ENCODE results near the gene SNX17. TPM values are rescaled to one million over a fixed set of nuclear protein-coding genes. Genes with fewer than 3 reads are reported as not detected.

Gene SNX17
- total RNA-seq, 4 donors from 2014 or later: 47.2 to 91.5 (median 56.3) TPM

DNA sequence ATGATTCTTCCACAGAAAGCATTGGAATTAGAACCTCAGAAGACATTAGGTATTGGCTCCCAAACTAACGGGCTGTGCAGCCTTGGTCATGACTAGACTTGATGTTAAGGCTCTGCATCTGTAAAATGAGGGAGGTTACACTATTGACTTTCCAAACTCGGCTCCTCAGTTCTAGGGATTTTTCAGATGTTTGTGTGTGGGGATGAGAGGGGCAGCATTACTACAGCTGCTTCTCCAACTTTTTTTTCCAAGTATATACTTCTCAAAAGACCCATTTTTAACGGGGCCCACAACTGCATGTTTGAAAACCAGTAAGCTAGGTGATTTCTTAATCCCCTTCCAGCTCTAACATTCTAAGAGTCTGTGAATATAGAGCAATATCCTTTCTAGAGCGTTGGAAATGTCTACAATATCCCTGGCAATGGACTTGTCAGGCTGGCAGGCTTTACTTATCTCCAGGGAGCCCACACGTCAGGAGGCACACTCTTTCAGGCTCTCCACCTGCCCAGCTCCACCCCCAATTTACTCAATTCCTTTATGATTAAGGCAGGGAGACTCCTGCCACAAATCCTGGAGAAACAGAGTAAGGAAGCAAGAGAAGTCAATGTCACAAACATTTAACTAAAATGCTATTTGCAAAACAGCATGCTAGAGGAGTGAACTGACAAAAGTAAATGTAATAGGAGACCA is 46.7 kb upstream of the SNX17 start:
- no peak for TF ChIP-seq POLR2A (IDR thresholded peaks at IDR 0.05)
- TF ChIP-seq, protein P1, sequence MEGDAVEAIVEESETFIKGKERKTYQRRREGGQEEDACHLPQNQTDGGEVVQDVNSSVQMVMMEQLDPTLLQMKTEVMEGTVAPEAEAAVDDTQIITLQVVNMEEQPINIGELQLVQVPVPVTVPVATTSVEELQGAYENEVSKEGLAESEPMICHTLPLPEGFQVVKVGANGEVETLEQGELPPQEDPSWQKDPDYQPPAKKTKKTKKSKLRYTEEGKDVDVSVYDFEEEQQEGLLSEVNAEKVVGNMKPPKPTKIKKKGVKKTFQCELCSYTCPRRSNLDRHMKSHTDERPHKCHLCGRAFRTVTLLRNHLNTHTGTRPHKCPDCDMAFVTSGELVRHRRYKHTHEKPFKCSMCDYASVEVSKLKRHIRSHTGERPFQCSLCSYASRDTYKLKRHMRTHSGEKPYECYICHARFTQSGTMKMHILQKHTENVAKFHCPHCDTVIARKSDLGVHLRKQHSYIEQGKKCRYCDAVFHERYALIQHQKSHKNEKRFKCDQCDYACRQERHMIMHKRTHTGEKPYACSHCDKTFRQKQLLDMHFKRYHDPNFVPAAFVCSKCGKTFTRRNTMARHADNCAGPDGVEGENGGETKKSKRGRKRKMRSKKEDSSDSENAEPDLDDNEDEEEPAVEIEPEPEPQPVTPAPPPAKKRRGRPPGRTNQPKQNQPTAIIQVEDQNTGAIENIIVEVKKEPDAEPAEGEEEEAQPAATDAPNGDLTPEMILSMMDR (IDR thresholded peaks at IDR 0.05 in 4 of 5, conservative IDR thresholded peaks at IDR 0.05 in 1 of 5): no peak
- ATAC-seq (no peak), DNase-seq (no peak)
- Histone ChIP-seq H3K27me3 (no peaks in the 10 kb centered on the region), H3K4me3 (peak overlapping the region; percentile 80 to 89 (median 82)), H3K9me3 (no peaks in the 10 kb centered on the region), H3K4me1 (peaks cover 37 to 40% of the 10 kb centered on the region in 2 donors), H3K27ac (peak overlapping the region; percentile 95 to 100 (median 98)), H3K36me3 (peaks cover 0 to 31% of the 10 kb centered on the region in 2 donors)
- intact Hi-C loops (cut with DNase I; ENCODE audit: low total_unique reads) (loop anchor here (1.0 to 2.0 kb wide), 2 partner anchors 33 to 57 kb away; partner anchors contain the start of genes GTF3C2 and ZNF513), in situ Hi-C loops (cut with MboI; ENCODE audit: low sequenced_read_pairs in 4 of 4) (no loop called here)

DNA sequence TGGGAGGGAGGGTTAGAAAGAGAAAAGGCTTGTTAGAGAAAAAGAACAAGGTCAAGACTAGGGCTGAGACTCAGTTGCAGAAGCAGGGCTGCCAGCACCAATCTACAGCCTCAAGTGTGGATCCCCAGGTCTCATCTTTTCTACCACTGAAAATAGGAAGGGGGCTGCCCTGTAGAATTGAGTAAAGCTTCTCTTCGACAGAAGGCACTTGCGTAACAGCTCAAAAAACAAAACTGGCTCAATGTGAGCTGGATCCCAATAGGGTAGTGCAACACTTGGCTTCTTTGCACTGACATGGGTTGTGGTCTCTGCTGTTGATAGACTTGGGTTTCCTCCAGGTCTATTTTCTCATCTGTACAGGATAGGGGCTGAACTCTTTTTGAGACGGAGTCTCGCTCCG is 45.7 kb upstream of the SNX17 start:
- Histone ChIP-seq H3K9me3 (no peaks in the 10 kb centered on the region), H3K27me3 (no peaks in the 10 kb centered on the region), H3K27ac (peak overlapping the region in 3 of 4 donors; percentile 95 to 100 (median 98)), H3K4me3 (no peak overlapping the region), H3K36me3 (peaks cover 0 to 41% of the 10 kb centered on the region in 2 donors), H3K4me1 (peaks cover 31 to 33% of the 10 kb centered on the region in 2 donors)
- ATAC-seq (no peak), DNase-seq (no peak)
- intact Hi-C loops (cut with DNase I; ENCODE audit: low total_unique reads): no loop called here
- in situ Hi-C loops (cut with MboI; ENCODE audit: low sequenced_read_pairs in 4 of 4): no loop called here
- TF ChIP-seq POLR2A (IDR thresholded peaks at IDR 0.05): no peak
- TF ChIP-seq, protein P1 (IDR thresholded peaks at IDR 0.05 in 4 of 5, conservative IDR thresholded peaks at IDR 0.05 in 1 of 5): no peak

DNA sequence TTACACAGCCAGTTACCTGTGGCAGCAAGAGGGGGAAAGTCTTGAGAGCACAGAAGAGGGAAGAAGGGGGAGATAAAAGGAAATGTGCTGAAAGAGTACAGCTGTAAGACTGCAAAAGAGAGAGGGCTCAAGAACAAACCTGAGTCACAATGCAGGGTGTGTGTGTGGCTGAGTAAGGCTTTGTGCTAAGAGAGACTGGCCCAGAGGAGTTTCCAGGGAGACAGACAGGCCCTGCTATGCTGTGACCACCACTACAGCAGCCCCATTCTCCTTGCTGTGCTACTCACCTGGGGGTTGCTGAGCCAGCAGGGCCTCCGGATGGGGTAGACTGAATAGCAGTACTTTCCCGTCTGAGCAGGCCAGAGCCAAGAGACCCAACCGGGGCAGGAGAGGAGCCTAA is 35.1 kb upstream of the SNX17 start:
- in situ Hi-C loops (cut with MboI; ENCODE audit: low sequenced_read_pairs in 4 of 4) (no loop called here), intact Hi-C loops (cut with DNase I; ENCODE audit: low total_unique reads) (no loop called here)
- Histone ChIP-seq H3K9me3 (no peaks in the 10 kb centered on the region), H3K36me3 (peaks cover 0 to 85% of the 10 kb centered on the region in 2 donors), H3K27me3 (no peaks in the 10 kb centered on the region), H3K4me3 (no peak overlapping the region), H3K27ac (no peak overlapping the region), H3K4me1 (no peaks in the 10 kb centered on the region)
- TF ChIP-seq, protein P1 (IDR thresholded peaks at IDR 0.05 in 4 of 5, conservative IDR thresholded peaks at IDR 0.05 in 1 of 5): no peak
- TF ChIP-seq POLR2A (IDR thresholded peaks at IDR 0.05): no peak
- DNase-seq: no peak
- no peak for ATAC-seq

DNA sequence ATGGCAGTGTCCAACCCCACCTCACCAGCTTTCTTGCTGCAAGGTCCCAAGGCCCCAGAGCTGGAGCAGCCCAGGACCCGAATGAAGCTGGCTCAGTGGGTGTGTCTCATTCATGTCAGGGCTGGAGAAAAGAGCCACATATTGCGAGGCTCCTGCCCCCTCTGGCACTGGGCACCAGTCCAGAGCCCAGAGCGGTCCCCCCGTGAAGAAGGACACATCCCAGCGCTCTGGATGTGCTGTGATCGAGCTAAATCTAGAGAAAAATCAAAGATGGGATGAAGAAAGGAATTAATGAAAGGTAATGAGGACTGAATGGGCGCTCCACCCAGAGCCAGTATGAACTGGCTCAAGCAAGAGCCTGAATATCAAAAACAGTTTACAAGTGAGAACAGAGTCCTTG is 34.2 kb upstream of the SNX17 start:
- Histone ChIP-seq H3K27me3 (no peaks in the 10 kb centered on the region), H3K4me1 (no peaks in the 10 kb centered on the region), H3K36me3 (peaks cover 0 to 85% of the 10 kb centered on the region in 2 donors), H3K9me3 (no peaks in the 10 kb centered on the region), H3K27ac (no peak overlapping the region), H3K4me3 (no peak overlapping the region)
- intact Hi-C loops (cut with DNase I; ENCODE audit: low total_unique reads) (no loop called here), in situ Hi-C loops (cut with MboI; ENCODE audit: low sequenced_read_pairs in 4 of 4) (no loop called here)
- TF ChIP-seq POLR2A (IDR thresholded peaks at IDR 0.05): no peak
- TF ChIP-seq, protein P1 (IDR thresholded peaks at IDR 0.05 in 4 of 5, conservative IDR thresholded peaks at IDR 0.05 in 1 of 5): no peak
- no peak for DNase-seq
- ATAC-seq: no peak

Measured in gastrocnemius medialis (tissue), 4 donors.